G401 (cell line): ENCODE results near the gene TAF8. TPM values are rescaled to one million over a fixed set of nuclear protein-coding genes. Genes with fewer than 3 reads are reported as not detected.

Experiments
- total RNA-seq: library from RNA; depleted of rRNA; stranded (reverse); fragments of >200 nt; shearing (Covaris generic); gene quantifications from 2 replicates; pipeline ENCODE4 v1.2.3, GENCODE V29; 2014; rRNA removed

TAF8 gene
- total RNA-seq, 1 experiment from 2014 or later, result 28.2 TPM

Other genes starting within 250 kb of the TAF8 start
- 4.7 and 9.9 TPM in 2 replicates for gene USP49, start 155.1 kb upstream of the TAF8 start, total RNA-seq
- gene MED20, start 129.4 kb upstream of the TAF8 start, total RNA-seq, result 23.8 TPM in 2 replicates
- gene BYSL, start 129.0 kb upstream of the TAF8 start, total RNA-seq, result 68.3 and 75.5 TPM in 2 replicates
- 28.2 and 37.3 TPM in 2 replicates for gene CCND3, start 108.7 kb upstream of the TAF8 start, total RNA-seq
- 0.18 TPM in 1 of 2 replicates, not detected in the other for gene C6orf132, start 92.1 kb downstream of the TAF8 start, total RNA-seq
- gene GUCA1A, start 122.8 kb downstream of the TAF8 start, total RNA-seq, result not detected in 2 replicates
- gene GUCA1B, start 144.4 kb downstream of the TAF8 start, total RNA-seq, result not detected in 2 replicates
- gene MRPS10, start 167.3 kb downstream of the TAF8 start, total RNA-seq, result 50.7 and 57.7 TPM in 2 replicates